GM23248 (cell line): Measurements from ENCODE around the gene DICER1. TPM values are rescaled to one million over a fixed set of nuclear protein-coding genes. Genes with fewer than 3 reads are reported as not detected.

Experiments used
- DNase-seq: peaks from one replicate; pipeline ENCODE4 v3.0.0-alpha.2; 2015
- H2AFZ ChIP-seq: fragments of 200-600 bp; sonication (generic); 2 replicates; pipeline ENCODE4 v1.6.1; 2016; ENCODE audit warnings: antibody characterized with exemption
- H3F3A ChIP-seq: fragments of 200-600 bp; sonication (generic); 2 replicates; pipeline ENCODE4 v1.6.1; 2016; ENCODE audit warnings: mild to moderate bottlenecking, antibody characterized with exemption, mixed run types; ENCODE audit not compliant: insufficient read depth
- H3K27ac ChIP-seq: fragments of 200-600 bp; sonication (generic); 2 replicates; pipeline ENCODE4 v1.5.1; 2016; ENCODE audit warnings: mild to moderate bottlenecking
- H3K27me3 ChIP-seq: fragments of 200-600 bp; sonication (generic); replicated peaks from 2 replicates; pipeline ENCODE4 v1.6.1; 2016; ENCODE audit warnings: mild to moderate bottlenecking; ENCODE audit not compliant: insufficient read depth
- H3K36me3 ChIP-seq: fragments of 200-600 bp; sonication (generic); 2 replicates; pipeline ENCODE4 v1.6.1; 2016; ENCODE audit warnings: low read depth, mild to moderate bottlenecking
- H3K4me1 ChIP-seq: fragments of 200-600 bp; sonication (generic); 2 replicates; pipeline ENCODE4 v1.6.1; 2016; ENCODE audit warnings: mild to moderate bottlenecking; ENCODE audit not compliant: insufficient read depth
- H3K4me2 ChIP-seq: fragments of 200-600 bp; sonication (generic); one replicate; pipeline ENCODE4 v1.6.1; 2016; ENCODE audit warnings: mild to moderate bottlenecking; ENCODE audit not compliant: unreplicated experiment
- H3K4me3 ChIP-seq: fragments of 200-600 bp; sonication (generic); 2 replicates; pipeline ENCODE4 v1.5.1; 2016; ENCODE audit warnings: mild to moderate bottlenecking
- H3K79me2 ChIP-seq: fragments of 200-600 bp; sonication (generic); 2 replicates; pipeline ENCODE4 v1.6.1; 2016; ENCODE audit warnings: mild to moderate bottlenecking; ENCODE audit not compliant: insufficient read depth
- H3K9ac ChIP-seq: fragments of 200-600 bp; sonication (generic); 2 replicates; pipeline ENCODE4 v1.6.1; 2016; ENCODE audit warnings: mild to moderate bottlenecking
- H3K9me2 ChIP-seq: fragments of 200-600 bp; sonication (generic); 2 replicates; pipeline ENCODE4 v1.6.1; 2016; ENCODE audit warnings: mixed run types, mild to moderate bottlenecking, moderate library complexity; ENCODE audit not compliant: insufficient read depth
- H3K9me3 ChIP-seq: fragments of 200-600 bp; sonication (generic); one replicate; pipeline ENCODE4 v1.6.1; 2017; ENCODE audit warnings: low read depth
- H4K20me1 ChIP-seq: fragments of 200-600 bp; sonication (generic); 2 replicates; pipeline ENCODE4 v1.6.0; 2016; ENCODE audit not compliant: insufficient read depth
- EZH2 ChIP-seq: fragments of 200-600 bp; sonication (generic); IDR thresholded peaks from 2 replicates; pipeline ENCODE4 v1.6.1; 2018; ENCODE audit warnings: antibody characterized with exemption, mild to moderate bottlenecking; ENCODE audit not compliant: insufficient read depth, poor library complexity, severe bottlenecking
- EZH2phosphoT487 ChIP-seq: fragments of 200-600 bp; sonication (generic); IDR thresholded peaks from 2 replicates; pipeline ENCODE4 v1.6.1; 2018; ENCODE audit warnings: antibody characterized with exemption, moderate library complexity, mild to moderate bottlenecking, low read depth; ENCODE audit not compliant: insufficient read depth
- WGBS, 2 experiments: methylation state at CpG; one replicate each; pipeline ENCODE4 v1.1.6; 2015 to 2017; ENCODE audit warnings: low lambda C conversion rate in 2 of 2, low coverage in 1 of 2; ENCODE audit errors: missing lambda C conversion rate in 2 of 2; 5-methylcytosine and 5-hydroxymethylcytosine counted together
- in situ Hi-C: fragments of 300-500 bp; cut with MboI; formaldehyde crosslinking; loops from 2 replicates; pipeline ENCODE4 v1.15.0; 2020
- polyA plus RNA-seq: library from polyadenylated mRNA; unstranded; fragments of >200 nt; fragmentation: Nextera tagmentation; extraction: Ambion mirVana; gene quantifications from 2 replicates; pipeline ENCODE4 v1.2.1, GENCODE V29; 2016
- total RNA-seq: library from RNA; depleted of rRNA; stranded (reverse); fragments of >200 nt; shearing (Covaris generic); gene quantifications from 2 replicates; pipeline ENCODE4 v1.2.3, GENCODE V29; 2014

The DICER1 gene
- total and polyA plus RNA-seq, 2 experiments from 2014 or later: 9.8 to 27.6 TPM

DNA sequence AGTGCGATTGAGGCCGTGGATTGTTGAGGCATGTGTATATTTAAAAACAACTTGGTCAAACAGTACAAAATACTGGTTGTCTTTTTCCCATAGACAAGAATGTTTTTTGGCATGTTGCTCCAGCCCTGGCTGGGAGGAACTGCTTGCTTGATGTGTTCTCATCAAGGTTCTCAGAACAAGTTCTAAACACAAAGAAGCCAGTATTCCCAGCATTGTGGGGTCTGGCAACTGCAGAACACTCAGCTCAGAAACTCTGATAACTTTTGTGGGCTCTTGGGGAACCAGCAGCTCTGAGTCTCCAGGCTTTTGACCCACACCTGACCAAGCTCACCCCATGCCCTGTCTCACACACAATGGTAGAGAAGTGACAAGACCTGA lies 27.1 kb upstream of the DICER1 start:
- Histone ChIP-seq H4K20me1 (no peaks in the 10 kb centered on the region), H3K4me2 (no peak overlapping the region), H3K9ac (no peak overlapping the region), H3K36me3 (no peaks in the 10 kb centered on the region), H3K79me2 (no peaks in the 10 kb centered on the region), H3F3A (no peaks in the 10 kb centered on the region), H2AFZ (no peak overlapping the region), H3K9me2 (no peaks in the 10 kb centered on the region), H3K27ac (no peak overlapping the region), H3K4me3 (no peak overlapping the region), H3K9me3 (no peaks in the 10 kb centered on the region), H3K27me3 (no peaks in the 10 kb centered on the region), H3K4me1 (0 out of 2 replicates have a peak, but pooled peaks cover 2% of the 10 kb centered on the region)
- in situ Hi-C loops: no loop called here
- no peak for DNase-seq
- WGBS, 2 experiments: 17 to 33% methylated on average over 2 of the region's 2 CpGs
- TF ChIP-seq EZH2 (no peak), EZH2phosphoT487 (no peak)

DNA sequence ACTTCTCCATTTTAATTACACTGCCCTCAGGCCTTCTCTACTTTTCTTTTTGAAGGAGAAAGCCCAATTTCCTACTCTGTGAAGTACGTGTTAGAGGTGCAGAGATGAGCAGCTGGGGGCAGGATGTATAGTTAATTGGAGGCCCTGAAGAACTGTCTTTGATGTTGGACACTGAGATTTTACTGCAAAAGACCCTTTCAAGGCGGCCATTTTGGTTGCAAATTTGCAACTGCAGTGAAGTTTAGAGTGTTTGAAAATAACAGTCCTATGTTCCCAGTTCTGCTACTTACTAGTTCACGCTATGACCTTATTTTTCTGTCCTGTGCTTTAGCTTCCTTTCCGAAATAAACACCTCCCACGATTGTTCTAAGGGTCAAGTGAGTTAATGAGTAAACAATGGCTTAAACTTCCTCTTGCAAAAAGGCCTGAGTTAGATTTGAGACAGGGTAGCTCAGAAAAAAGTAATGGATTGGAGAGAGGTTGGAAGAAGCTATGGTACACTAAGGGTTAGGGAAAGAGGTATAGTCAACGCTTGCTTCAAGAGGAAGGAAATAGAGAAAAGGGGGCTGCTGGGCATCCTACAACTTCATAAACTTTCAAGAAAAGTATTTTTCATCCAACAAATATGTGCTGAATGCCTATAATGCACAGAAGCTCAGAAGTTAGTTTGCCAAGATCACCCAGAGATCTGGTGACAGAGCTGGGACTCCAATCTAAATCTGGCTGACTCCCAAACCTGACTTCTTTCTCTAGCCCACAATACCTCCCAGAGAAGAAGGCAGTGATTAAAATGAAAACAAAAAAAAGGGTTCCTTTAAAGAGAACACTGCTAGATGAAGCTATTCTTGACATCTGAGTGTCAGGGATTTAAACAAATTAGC lies 26.4 kb upstream of the DICER1 start:
- no peak overlapping the region for H3K27ac ChIP-seq
- no peak overlapping the region for H2AFZ ChIP-seq
- no peak for DNase-seq
- no peaks in the 10 kb centered on the region for H3K79me2 ChIP-seq
- no peaks in the 10 kb centered on the region for H3F3A ChIP-seq
- 0 out of 2 replicates have a peak, but pooled peaks cover 2% of the 10 kb centered on the region for H3K4me1 ChIP-seq
- no peaks in the 10 kb centered on the region for H4K20me1 ChIP-seq
- TF ChIP-seq EZH2: no peak
- no peak for TF ChIP-seq EZH2phosphoT487
- H3K9ac ChIP-seq: no peak overlapping the region
- no peaks in the 10 kb centered on the region for H3K9me3 ChIP-seq
- no peak overlapping the region for H3K4me3 ChIP-seq
- 67 to 71% methylated on average over 6 of the region's 6 CpGs for WGBS, 2 experiments
- H3K36me3 ChIP-seq: no peaks in the 10 kb centered on the region
- in situ Hi-C loops: no loop called here
- no peak overlapping the region for H3K4me2 ChIP-seq
- no peaks in the 10 kb centered on the region for H3K27me3 ChIP-seq
- no peaks in the 10 kb centered on the region for H3K9me2 ChIP-seq

DNA sequence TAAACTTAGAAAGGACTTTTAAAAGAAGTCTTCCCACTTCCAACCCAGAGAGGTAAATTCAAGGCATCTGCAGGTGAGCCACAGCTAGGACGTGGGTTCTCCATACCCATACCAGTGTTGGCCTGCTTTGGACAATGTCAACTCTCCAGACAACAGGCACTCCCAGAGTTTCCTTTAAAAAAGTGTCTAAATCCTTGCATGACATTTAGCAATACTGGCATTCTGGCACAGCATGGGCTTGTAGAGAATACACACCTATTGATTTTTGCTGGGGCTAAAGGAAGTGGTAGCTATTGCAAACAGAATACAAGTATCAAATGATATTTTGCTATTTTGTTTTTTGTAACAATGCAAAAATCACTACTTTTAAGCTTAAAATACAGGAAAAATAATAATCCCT lies 25.8 kb upstream of the DICER1 start:
- no peak overlapping the region for H3K4me3 ChIP-seq
- H3K27me3 ChIP-seq: no peaks in the 10 kb centered on the region
- no peak overlapping the region for H2AFZ ChIP-seq
- no peaks in the 10 kb centered on the region for H3K9me2 ChIP-seq
- no peak overlapping the region for H3K27ac ChIP-seq
- DNase-seq: no peak
- no peaks in the 10 kb centered on the region for H4K20me1 ChIP-seq
- H3K4me2 ChIP-seq: no peak overlapping the region
- TF ChIP-seq EZH2: no peak
- TF ChIP-seq EZH2phosphoT487: no peak
- H3K79me2 ChIP-seq: no peaks in the 10 kb centered on the region
- H3K9me3 ChIP-seq: no peaks in the 10 kb centered on the region
- H3K9ac ChIP-seq: no peak overlapping the region
- 0 out of 2 replicates have a peak, but pooled peaks cover 2% of the 10 kb centered on the region for H3K4me1 ChIP-seq
- H3F3A ChIP-seq: no peaks in the 10 kb centered on the region
- WGBS, 2 experiments: 48 to 54% methylated on average over 1 of the region's 1 CpG
- H3K36me3 ChIP-seq: no peaks in the 10 kb centered on the region
- in situ Hi-C loops: no loop called here

DNA sequence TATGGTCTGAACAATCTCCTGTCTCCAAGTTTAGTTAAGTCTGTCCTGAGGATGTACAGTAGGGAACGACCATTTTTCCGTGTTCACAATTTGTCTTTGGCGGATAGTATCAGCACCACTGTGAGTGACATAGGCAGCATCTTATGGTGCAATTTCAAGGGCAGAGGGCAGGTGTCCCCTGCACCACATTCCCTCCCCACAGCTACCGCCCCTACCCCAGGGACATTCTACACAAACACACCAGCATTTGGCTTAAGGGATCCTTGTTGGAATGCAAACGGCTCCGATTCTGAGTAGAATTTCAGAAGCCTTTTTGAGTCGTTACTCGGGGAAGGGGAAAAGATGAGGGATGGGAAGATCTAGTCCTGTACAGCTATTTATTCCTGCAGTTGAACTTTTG lies 25.1 kb upstream of the DICER1 start:
- Histone ChIP-seq H3K4me2 (no peak overlapping the region), H3K9me2 (no peaks in the 10 kb centered on the region), H3F3A (no peaks in the 10 kb centered on the region), H3K4me1 (0 out of 2 replicates have a peak, but pooled peaks cover 2% of the 10 kb centered on the region), H3K36me3 (no peaks in the 10 kb centered on the region), H3K27ac (no peak overlapping the region), H3K9ac (no peak overlapping the region), H3K4me3 (no peak overlapping the region), H3K27me3 (no peaks in the 10 kb centered on the region), H3K9me3 (no peaks in the 10 kb centered on the region), H4K20me1 (no peaks in the 10 kb centered on the region), H2AFZ (no peak overlapping the region), H3K79me2 (no peaks in the 10 kb centered on the region)
- in situ Hi-C loops: no loop called here
- no peak for DNase-seq
- WGBS, 2 experiments: 83 to 84% methylated on average over 8 of the region's 8 CpGs
- TF ChIP-seq EZH2phosphoT487 (no peak), EZH2 (no peak)
